H1 (cell line): Measurements from ENCODE around the gene ZNF516. TPM values are rescaled to one million over a fixed set of nuclear protein-coding genes. Genes with fewer than 3 reads are reported as not detected.

Experiments used
- CBX8 ChIP-seq: fragments of 300-800, 300-1000 bp; sonication (generic); IDR thresholded peaks from 2 replicates; pipeline ENCODE4 v1.7.1; 2016; ENCODE audit warnings: low read depth, low read length, borderline replicate concordance
- CTCF ChIP-seq, 3 experiments: IDR thresholded peaks; 1 replicate in 2 of 3; 2 replicates in 1 of 3; pipeline versions ENCODE4 v1.5.1 to v1.6.1; 2011; ENCODE audit warnings: low read length in 3 of 3, mild to moderate bottlenecking in 3 of 3, inconsistent platforms in 2 of 3, low read depth in 1 of 3, moderate library complexity in 1 of 3; ENCODE audit not compliant: insufficient read depth in 1 of 3; ENCODE audit errors: control extremely low read depth in 1 of 3
- polyA plus RNA-seq, 7 experiments: library from polyadenylated mRNA; depleted of rRNA in 3 of 7; stranded (reverse) in 5 of 7; unstranded in 2 of 7; fragments of >200 nt in 5 of 7; fragments of 200-250 nt in 2 of 7; gene quantifications; 1 replicate in 5 of 7; 2 replicates in 1 of 7; 4 replicates in 1 of 7; pipeline versions ENCODE4 v1.2.1 to v1.2.3, GENCODE V29; 2011 to 2013; ENCODE audit warnings: missing spikeins in 2 of 7, mixed read lengths in 2 of 7
- total RNA-seq: library from RNA; stranded (reverse); fragmentation: NEBNext Ultra II Directional; extraction: Animal tissue kit (Norgen Biotek cat#: 25700); gene quantifications from 2 replicates; pipeline ENCODE4 v1.2.1, GENCODE V29; 2021

The ZNF516 gene
- total and polyA plus RNA-seq, 2 of the 8 experiments (the other 6 are each of a cell fraction or from before 2014, with no cell fraction given) = 7.3 to 17.0 TPM

GRCh38 chr18:76422121-76422520 lies 72.9 kb downstream of the ZNF516 start (continued):
- TF ChIP-seq CTCF (IDR thresholded peaks at IDR 0.05; ENCODE audit: control extremely low read depth in 1 of 3, insufficient read depth in 1 of 3, low read depth in 1 of 3, low read length in 3 of 3) = no peak
- no peak for TF ChIP-seq CBX8
